Stimulated activated CD8-positive, alpha-beta memory T cell treated with anti-CD3 and anti-CD28 coated beads, Interleukin-15, amount 100 ng/mL, for 48 hours (primary cell): ENCODE data around the gene PPP1R10.

Experiments
- DNase-seq, 2 donors: peaks; one replicate each; pipeline ENCODE4 v3.0.0-alpha.2; 2020; ENCODE audit warnings: low read depth in 2 of 2

Gene PPP1R10

DNA sequence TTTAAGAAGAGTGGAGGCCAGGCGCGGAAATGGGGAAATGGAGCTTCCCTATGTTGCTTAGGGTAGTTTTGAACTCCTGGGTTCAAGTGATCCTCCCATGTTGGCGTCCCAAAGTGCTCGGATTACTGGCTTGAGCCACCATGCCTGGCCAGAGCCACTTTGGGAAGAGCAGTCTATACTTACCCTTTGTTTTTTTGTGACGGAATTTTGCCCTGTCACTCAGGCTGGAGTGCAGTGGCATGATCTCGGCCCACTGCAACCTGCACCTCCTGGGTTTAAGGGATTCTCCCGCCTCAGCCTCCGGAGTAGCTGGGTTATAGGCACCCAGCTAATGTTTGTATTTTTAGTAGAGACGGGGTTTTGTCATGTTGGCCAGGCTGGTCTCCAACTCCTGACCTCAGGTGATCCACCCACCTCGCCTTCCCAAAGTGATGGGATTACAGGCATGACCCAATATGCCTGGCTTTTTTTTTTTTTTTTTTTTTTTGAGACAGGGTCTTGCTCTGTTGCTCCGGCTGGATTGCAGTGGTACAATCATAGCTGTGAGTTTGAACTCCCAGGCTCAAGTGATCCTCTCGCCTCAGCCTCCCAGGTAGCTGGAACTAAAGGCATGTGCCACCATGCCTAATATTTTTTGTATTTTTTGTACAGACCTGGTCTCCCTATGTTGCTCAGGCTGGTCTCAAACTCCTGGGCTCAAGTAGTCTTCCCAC lies 18.0 kb downstream of the PPP1R10 start:
- no peak for DNase-seq

DNA sequence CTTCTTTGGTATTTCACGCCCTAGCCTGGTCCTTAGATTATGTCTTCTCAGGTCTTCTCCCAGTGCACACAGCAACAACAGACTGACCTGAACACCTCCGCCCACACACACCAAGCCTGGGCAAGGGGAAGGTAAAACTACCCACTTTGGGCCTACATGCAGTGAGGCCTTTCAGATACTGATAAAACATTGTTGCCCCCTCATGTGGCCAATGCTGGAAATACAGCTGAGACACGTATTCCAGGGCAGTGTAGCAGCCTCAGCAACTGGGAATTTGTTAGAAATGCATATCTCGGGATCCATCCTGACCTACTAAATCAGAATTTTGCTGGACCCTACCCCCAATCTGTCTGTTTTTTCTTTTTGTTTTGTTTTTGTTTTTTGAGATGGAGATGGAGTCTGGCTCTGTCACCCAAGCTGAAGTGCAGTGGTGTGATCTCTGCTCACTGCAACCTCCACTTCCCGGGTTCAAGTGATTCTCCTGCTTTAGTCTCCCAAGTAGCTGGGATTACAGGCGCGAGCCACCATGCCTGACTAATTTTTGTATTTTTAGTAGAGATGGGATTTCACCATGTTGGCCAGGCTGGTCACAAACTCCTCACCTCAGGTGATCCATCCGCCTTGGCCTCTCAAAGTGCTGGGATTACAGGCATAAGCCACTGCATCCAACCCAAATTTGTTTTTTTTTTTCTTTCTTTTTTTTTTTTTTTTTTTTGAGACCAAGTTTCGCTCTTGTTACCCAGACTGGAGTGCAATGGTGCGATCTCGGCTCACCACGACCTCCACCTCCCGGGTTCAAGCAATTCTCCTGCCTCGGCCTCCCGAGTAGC lies 19.5 kb downstream of the PPP1R10 start:
- DNase-seq, result peak; percentile 45 to 56

DNA sequence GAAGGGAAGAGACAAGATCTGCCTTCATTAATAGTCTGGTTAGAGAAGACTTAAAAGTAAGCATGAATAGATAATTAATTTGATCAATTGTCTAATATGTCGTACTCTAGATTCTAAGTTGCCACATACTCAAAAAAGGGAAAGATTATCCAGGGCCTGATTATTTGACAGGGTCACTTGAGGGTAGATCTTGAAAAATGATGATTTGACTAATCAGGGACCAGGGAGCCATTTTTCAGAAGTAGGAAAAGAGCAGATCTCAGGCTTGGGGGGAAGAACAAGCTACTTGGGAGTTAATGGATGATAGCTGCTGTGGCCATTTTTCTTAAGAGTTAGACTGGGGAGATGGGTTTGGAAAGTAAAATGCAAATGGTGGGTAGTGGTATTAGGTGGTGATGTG lies 24.8 kb downstream of the PPP1R10 start:
- DNase-seq, result no peak

DNA sequence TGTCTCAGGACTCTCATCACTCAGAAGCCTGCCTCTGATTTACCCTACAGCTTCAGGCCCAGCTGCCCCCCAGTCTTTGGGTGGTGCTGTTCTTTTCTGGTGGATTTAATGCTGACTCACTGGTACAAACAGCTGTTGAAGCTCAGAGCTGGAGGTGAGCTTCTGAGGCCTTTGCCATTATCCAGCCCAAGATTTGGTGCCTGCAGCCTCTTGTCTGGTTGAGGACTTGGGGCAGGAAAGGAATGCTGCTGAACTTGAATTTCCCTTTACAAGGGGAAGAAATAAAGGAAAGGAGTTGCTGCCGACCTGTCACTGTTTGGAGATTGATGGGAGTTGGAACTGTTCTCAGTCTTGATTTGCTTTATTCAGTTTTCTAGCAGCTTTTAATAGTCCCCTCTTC lies 26.0 kb downstream of the PPP1R10 start:
- DNase-seq, result no peak

DNA sequence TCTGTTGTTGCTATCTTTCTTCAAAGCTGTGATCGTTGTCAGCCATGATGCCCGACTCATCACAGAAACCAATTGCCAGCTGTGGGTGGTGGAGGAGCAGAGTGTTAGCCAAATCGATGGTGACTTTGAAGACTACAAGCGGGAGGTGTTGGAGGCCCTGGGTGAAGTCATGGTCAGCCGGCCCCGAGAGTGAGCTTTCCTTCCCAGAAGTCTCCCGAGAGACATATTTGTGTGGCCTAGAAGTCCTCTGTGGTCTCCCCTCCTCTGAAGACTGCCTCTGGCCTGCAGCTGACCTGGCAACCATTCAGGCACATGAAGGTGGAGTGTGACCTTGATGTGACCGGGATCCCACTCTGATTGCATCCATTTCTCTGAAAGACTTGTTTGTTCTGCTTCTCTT lies 26.5 kb downstream of the PPP1R10 start:
- no peak for DNase-seq

DNA sequence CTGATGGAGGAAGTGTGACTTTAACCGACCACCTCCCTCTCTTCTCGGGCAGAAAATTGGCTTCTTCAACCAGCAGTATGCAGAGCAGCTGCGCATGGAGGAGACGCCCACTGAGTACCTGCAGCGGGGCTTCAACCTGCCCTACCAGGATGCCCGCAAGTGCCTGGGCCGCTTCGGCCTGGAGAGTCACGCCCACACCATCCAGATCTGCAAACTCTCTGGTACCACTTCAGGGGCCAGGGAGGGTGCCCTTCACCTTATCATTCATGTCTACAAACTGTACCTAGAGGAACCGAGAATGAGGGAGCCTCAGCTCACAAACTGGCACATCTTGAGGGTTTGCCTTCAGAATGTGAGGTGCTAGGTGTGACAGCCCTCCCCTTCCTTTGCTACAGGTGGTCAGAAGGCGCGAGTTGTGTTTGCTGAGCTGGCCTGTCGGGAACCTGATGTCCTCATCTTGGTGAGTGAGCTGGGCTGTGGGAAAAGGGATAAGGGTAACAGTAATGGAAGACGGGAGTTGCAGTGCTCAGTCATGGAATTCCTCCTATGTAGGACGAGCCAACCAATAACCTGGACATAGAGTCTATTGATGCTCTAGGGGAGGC lies 27.2 kb downstream of the PPP1R10 start:
- no peak for DNase-seq

DNA sequence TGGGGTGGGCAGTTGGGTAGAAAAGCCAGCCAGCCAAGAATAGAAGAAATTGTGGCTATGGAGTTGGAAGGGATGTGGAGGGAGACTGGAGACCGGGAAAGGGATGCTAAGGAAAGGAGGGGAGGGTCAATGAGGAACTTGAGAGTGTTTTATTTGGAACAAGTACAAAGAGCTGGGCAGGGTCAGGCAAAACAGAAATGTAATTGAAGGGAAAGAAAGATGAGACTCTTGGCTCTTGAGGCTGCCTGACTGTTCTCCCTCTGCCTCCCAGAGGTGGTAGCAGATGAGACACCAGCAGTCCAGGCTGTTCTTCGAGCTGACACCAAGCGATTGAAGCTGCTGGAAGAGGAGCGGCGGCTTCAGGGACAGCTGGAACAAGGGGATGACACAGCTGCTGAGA lies 33.1 kb downstream of the PPP1R10 start:
- DNase-seq, result no peak

DNA sequence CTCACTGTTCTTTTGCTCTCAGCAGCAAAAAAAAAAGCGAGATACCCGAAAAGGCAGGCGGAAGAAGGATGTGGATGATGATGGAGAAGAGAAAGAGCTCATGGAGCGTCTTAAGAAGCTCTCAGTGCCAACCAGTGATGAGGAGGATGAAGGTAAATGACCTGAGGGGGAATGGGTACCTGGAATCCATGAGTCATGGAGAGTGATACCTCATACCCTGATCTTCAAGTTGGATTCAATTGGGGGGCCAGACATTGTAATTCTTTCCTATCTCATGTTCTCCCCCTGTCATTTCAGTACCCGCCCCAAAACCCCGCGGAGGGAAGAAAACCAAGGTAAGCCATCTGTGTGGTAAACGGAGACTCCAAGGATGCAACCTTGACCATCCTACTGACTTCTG lies 39.0 kb downstream of the PPP1R10 start:
- no peak for DNase-seq

DNA sequence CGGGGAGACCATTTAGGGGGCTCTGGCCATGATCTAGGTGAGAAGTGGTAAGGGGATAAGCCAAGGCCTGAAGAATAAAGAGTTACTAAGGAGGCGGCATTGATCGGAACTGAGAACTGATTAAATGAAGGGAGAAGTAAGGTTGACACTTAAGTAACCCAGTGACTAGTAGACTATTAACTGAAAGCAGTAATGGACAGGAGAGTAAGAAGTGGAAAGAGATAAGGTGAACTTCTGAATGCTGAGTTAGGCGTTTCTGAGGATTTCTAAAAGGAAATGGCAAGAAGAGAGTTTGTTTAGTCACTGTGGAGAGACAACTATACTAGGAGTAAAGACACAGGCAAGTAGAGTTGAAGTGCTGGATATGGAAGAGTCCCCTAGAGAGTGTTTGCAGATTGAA lies 43.9 kb downstream of the PPP1R10 start:
- DNase-seq, result no peak

DNA sequence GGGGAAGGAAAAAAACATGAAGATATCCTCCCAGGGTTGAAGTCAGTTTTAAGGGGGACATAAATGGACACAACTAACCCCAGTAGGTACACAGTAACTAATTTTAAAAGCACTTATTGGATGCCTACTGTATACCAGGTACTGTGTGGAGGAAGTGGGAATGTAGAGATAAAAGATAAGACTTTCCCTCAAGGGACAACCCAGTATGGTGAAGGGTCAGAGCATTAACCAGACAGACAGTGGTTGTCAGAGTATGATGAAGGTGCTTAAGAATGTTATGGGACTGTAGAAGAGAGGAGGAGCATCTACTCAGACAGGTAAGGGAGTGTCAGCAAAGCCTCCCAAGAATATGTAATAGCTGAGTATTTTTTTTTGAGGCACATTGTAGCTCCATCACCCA lies 44.9 kb downstream of the PPP1R10 start:
- no peak for DNase-seq

DNA sequence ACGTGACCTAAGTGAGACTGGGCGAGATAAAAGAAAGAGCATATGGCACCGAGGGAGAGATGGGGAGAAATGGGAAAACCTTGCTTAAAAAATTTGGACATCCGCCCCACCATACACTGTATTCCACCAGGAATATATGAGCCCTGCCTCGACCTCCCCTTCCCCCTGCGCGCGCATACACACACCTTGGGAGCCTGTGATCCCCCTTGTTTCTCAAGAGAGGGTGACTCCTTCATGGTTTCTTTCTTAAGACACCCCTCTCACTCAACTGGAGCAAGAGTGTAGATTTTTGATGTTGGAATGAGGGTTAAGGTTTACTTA lies 45.3 kb downstream of the PPP1R10 start:
- no peak for DNase-seq

DNA sequence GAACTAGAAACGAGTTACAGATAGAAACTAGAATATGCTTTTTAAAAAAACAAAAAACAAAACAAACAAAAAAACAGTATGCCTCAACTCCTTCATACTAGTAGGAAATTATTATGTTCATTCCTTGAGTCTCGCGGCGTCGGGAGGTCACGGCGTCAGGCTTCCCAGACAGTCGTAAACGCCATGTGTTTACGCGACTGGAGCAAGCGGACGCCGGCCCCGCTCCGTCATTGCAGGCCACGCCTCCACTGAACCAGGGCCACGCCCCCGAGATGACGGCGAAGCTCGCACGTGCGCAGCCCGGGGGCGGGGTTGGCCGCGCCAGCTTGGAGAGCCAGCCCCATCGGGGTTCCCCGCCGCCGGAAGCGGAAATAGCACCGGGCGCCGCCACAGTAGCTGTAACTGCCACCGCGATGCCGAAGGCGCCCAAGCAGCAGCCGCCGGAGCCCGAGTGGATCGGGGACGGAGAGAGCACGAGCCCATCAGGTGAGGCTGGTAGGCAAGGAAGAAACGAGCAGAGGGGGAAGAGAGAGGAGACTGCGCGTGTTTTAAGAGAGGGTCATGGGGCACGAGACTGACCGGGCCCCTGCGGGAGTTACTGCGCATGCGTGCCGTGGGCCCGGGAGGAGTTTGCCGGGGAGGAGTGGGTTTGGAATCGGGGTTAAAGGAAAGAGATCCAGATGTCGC lies 45.8 kb downstream of the PPP1R10 start, which contains the start of gene ABCF1:
Gene ABCF1, plus strand, starts transcription at position 368 of the 687 bp plus-strand sequence. Its CDS starts 46 bp downstream, at position 414.
- DNase-seq, result peak; percentile 99 to 100

DNA sequence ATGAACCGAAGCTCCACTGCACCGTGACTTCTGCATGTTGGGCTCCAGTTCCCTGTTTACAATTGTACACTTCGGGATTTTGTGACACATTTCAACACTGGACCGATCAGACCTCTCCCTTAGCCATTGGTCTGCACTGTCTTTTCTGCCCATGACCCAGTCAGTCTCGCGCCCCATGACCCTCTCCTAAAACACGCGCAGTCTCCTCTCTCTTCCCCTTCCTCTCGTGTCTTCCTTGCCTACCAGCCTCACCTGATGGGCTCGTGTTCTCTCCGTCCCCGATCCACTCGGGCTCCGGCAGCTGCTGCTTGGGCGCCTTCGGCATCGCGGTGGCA lies 46.3 kb downstream of the PPP1R10 start:
- DNase-seq, result no peak

DNA sequence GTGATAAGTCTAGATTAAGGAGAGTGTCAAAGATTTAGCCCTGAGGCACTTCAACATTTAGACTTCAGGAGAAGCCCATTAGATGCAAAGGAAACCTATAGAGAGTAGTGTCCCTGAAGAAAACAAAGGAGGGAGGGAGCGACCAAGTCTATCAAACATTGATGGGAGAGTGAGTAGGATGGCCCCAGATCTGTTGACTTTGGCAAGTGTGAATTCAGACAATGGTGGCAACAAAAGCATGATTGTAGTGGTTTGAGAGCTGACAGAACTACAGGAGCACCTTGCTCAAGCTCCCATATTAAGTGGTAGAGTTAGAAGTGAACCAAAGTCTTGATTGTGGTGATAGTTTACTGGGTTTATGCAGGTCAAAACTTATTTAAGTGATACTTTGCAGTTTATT lies 46.8 kb downstream of the PPP1R10 start:
- DNase-seq, result no peak

DNA sequence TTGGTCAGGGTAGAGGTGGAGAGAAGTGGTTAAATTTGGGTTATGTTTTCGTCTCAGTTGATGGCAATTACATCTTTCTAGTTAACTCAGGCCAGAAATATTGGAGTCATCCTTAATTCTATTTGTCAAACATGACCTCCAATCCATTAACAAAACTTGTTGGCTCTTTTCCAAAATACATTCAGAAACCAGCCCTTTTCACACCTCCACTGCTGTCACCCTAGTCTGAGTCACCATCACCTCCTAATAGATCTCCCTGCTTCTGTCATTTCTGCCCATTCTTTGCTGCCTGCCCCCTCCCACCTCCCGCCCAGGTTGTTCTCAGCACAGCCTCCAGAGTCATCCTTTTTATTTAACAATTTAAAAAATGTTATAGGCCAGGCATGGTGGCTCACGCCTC lies 48.8 kb downstream of the PPP1R10 start:
- DNase-seq, result peak; percentile 25 to 27

DNA sequence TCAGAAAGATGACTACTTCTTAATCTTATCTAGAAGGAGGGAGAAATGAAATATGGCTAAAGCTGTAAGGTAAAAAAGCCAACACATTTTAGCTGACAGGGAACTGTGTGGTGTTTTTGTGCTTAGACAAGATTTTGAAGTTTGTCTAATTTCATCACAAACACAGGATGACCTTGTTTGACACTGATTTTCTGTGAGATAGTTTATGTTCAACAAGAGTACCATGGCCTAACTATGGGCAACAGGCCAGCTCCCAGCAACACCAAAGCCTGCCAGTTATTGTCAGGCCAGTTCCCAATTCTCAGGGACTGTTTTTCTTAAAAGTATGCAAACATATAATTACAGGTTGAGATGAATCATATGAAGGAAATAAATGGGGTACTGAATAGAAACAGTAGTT lies 51.3 kb downstream of the PPP1R10 start:
- DNase-seq, result no peak

DNA sequence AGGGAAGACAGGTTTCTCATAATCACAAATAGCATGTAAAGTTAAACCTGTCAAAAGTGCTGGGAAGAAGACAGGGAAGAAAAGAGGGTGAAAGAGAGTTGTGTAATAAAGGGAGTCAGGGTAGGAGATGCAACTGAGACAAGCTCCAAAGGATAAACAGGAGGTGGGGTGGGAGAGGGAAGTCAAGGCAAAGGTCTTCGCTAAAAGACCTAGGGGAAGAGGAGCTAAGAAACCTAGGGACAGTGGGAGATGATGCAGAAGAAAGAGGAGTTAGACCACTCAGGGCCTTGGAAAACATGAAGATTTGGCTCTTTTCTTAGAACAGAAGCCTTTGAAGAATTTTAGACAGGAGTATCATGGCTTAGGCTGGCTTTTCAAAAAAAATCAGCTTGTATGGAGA lies 52.9 kb downstream of the PPP1R10 start:
- DNase-seq, result no peak

DNA sequence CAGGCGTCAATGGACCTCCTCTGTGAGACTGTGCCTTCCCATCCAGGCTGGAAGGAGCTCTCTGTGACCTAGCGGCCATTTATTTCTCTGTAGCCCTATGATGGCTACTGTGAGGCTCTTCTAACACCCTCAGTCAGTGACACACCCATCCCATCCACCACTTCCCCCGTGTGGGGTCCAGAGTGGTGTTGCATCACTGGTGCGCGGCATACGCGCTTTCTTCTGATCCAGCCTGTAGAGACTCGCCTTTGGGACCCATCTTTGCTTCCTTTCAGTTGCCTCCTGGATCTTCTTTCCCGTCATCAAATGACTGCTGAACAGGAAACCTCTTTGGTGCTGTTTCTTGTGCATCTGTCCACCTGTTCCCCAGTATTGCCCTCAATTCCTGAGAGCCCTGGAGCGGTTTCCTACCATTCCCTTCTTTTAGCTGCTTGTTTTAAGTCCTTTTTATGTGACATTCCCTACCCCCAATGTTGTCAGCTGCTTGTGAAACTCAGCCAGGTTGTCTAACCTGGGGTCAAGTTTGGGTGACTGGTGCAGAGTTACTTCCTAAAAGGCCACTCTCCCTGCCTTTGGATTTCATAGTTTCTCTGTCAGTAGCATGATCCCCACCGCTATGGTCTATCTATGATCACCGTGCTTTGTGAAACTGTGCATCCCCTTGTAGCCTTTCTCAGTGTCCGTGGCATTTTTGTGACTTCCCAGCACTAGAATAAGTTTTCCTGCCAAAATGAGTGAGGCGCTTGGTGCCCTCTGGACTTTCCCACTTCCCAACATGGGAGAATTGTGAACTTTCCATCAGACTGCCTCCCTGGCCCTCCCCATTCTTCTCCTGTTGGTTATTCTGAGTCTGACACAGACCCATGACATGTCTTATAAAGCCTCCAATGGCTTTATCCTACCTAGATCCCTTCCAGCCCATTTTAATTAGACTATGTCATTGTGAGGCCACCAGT lies 54.3 kb downstream of the PPP1R10 start:
- no peak for DNase-seq

DNA sequence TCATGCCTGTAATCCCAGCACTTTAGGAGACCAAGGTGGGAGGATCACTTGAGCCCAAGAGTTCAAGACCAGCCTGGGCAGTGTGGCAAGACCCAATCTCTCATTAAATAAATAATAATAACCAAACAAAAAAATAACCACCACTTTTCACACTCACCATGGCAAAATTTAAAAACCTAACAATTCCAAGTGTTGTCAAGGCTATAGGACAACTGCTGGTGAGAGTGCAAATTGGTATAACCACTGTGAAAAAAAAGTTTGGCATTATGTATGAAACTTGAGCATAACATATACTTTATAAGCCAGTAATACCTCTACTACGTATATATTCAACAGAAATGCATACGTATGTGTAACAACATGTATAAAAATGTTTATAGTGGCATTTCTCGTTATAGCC lies 56.1 kb downstream of the PPP1R10 start:
- no peak for DNase-seq

DNA sequence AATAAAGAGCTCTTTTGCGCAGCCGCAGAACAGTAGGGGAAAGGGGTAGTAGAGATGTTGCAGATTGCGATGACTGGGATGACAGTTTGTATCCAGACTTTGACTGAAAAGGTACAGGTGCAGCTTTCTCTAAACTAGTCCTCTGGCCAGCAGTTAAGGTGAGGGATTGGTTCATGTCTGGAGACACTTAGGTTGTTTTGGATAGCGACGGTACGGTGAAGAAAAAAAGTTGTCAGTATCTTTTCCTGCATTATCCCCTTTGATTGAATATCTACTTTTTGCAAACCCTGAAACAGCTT lies 59.4 kb downstream of the PPP1R10 start:
- peak in 1 of 2 donors; percentile 19 for DNase-seq

DNA sequence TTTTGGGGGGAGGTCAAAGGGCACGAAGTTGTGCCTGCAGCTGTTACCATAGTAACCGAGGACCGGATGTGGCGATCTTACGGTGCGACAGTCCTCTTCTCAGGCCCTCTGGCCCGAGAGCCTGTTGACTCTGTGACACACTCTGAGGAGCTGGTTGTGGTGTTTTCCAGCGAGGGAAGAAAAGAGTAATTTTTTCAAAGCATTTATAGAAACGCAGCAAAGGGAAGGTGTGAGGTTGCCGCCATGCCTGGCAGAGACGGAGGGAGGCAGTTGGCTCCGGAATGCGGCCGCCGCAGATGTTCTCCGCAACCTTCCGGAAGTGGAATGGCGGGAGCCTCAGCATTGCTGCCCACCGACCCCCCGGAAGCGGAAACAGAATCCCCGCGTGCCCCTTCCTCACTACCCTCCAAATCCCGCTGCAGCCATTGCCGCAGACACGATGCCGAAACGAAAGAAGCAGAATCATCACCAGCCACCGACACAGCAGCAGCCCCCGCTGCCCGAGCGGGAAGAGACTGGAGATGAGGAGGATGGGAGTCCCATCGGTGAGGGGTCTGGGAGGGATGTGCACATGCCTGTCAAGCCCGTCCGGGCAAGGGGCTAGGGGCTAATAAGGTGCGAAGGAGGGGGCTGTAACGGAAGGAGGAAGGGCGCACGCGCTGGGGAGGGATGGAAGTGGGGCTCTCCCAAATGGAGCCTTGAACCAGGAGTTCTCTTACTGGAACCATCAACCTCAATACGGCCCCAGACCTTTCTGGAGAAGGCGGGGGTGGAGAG lies 59.9 kb downstream of the PPP1R10 start, which contains the start of gene PRR3:
Gene PRR3, plus strand, starts transcription at position 390 of the 777 bp plus-strand sequence. Its CDS starts 50 bp downstream, at position 440.
- peak; percentile 78 to 82 for DNase-seq
